ENCODE measurements around the gene GGA3.

The GGA3 gene

GRCh38 chr17:75250009-75250471, 11.4 kb downstream of the GGA3 start:
- H3K4me3 ChIP-seq (ENCODE audit: low read depth, low read length): no peak overlapping the region

- H3K4me3 ChIP-seq (ENCODE audit: low read depth, low read length): no peak overlapping the region
Observed at GRCh38 chr17:75249564-75249963, 11.8 kb downstream of the GGA3 start.

GRCh38 chr17:75246404-75246803, 15.0 kb downstream of the GGA3 start:
- H3K4me3 ChIP-seq (ENCODE audit: low read depth, low read length): no peak overlapping the region

- no peak overlapping the region for H3K4me3 ChIP-seq (ENCODE audit: low read depth, low read length)
Observed at GRCh38 chr17:75245011-75245410, 16.4 kb downstream of the GGA3 start.

- H3K4me3 ChIP-seq (ENCODE audit: low read depth, low read length): no peak overlapping the region
Observed at GRCh38 chr17:75244133-75244866, 17.1 kb downstream of the GGA3 start.

- no peak overlapping the region for H3K4me3 ChIP-seq (ENCODE audit: low read depth, low read length)
Observed at GRCh38 chr17:75242461-75243042, 18.9 kb downstream of the GGA3 start.

GRCh38 chr17:75241996-75242460, 19.4 kb downstream of the GGA3 start:
- H3K4me3 ChIP-seq (ENCODE audit: low read depth, low read length): no peak overlapping the region

- H3K4me3 ChIP-seq (ENCODE audit: low read depth, low read length): no peak overlapping the region
Observed at GRCh38 chr17:75241502-75241901, 19.9 kb downstream of the GGA3 start.

GRCh38 chr17:75241143-75241430, 20.3 kb downstream of the GGA3 start:
- no peak overlapping the region for H3K4me3 ChIP-seq (ENCODE audit: low read depth, low read length)

- no peak overlapping the region for H3K4me3 ChIP-seq (ENCODE audit: low read depth, low read length)
Observed at GRCh38 chr17:75240394-75241142, 20.8 kb downstream of the GGA3 start.

GRCh38 chr17:75239778-75240393, 21.5 kb downstream of the GGA3 start:
- no peak overlapping the region for H3K4me3 ChIP-seq (ENCODE audit: low read depth, low read length)

- H3K4me3 ChIP-seq (ENCODE audit: low read depth, low read length): no peak overlapping the region
Observed at GRCh38 chr17:75239214-75239613, 22.2 kb downstream of the GGA3 start.

GRCh38 chr17:75238684-75239191, 22.7 kb downstream of the GGA3 start:
- H3K4me3 ChIP-seq (ENCODE audit: low read depth, low read length): no peak overlapping the region

GRCh38 chr17:75238020-75238580, 23.3 kb downstream of the GGA3 start:
- H3K4me3 ChIP-seq (ENCODE audit: low read depth, low read length): no peak overlapping the region

GRCh38 chr17:75237100-75238014, 24.0 kb downstream of the GGA3 start:
- H3K4me3 ChIP-seq (ENCODE audit: low read depth, low read length): no peak overlapping the region

GRCh38 chr17:75232786-75233185, 28.6 kb downstream of the GGA3 start:
- no peak overlapping the region for H3K4me3 ChIP-seq (ENCODE audit: low read depth, low read length)

GRCh38 chr17:75231741-75232464, 29.5 kb downstream of the GGA3 start:
- no peak overlapping the region for H3K4me3 ChIP-seq (ENCODE audit: low read depth, low read length)

- H3K4me3 ChIP-seq (ENCODE audit: low read depth, low read length): no peak overlapping the region
Observed at GRCh38 chr17:75231071-75231470, 30.3 kb downstream of the GGA3 start.

- no peak overlapping the region for H3K4me3 ChIP-seq (ENCODE audit: low read depth, low read length)
Observed at GRCh38 chr17:75228847-75229246, 32.6 kb downstream of the GGA3 start.
